ENCODE results near the gene PACSIN1.

PACSIN1 gene

GRCh38 chr6:34465531-34466241 lies at the start of gene PACSIN1:
PACSIN1 (plus strand) TSS chr6:34466076; CDS start chr6:34526306, 60,230 bp downstream.
- TF ChIP-seq CTCF (IDR thresholded peaks at IDR 0.05; ENCODE audit: extremely low read depth, missing control alignments): no peak
- peak; percentile 71 for DNase-seq (ENCODE audit: low spot score)

- no peak for TF ChIP-seq CTCF (IDR thresholded peaks at IDR 0.05; ENCODE audit: extremely low read depth, missing control alignments)
- DNase-seq (ENCODE audit: low spot score): no peak
Measured at GRCh38 chr6:34416877-34417371, 49.0 kb upstream of the PACSIN1 start.

DNA sequence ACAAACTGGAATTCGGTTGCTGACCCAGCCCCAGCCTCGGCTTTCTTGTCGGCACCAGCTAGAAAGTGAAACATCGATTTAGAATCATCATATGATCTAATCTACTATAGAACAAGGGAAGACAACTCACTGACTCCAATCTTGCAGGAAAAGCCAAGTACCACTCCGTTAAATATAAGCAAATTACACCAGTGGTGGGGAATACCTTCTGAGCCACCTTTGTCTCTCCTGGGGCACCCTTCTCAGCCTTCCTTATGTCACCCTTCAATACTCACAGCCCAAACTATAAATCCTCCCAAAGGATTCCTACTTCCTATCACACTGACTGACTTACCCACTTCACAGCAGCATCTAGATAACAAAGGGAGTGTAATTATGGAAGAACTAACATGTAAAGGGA lies 47.5 kb upstream of the PACSIN1 start:
- no peak for DNase-seq (ENCODE audit: low spot score)
- no peak for TF ChIP-seq CTCF (IDR thresholded peaks at IDR 0.05; ENCODE audit: extremely low read depth, missing control alignments)

DNA sequence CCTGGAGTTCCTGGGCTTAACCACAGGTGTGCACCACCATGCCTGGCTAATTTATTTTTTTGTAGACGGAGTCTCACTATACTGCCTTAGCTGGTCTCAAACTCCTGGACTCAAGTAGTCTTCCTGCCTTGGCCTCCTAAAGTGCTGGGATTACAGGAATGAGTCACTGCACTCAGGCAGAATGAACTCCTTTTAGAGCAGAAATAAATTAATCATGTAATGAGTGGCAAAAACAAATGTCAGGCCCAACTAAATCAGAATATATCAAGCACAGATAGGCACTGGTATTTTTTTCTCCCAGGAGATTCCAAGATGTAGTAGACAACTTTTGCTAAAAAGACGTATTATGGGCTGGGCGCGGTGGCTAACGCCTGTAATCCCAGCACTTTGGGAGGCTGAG lies 42.6 kb upstream of the PACSIN1 start:
- no peak for TF ChIP-seq CTCF (IDR thresholded peaks at IDR 0.05; ENCODE audit: extremely low read depth, missing control alignments)
- no peak for DNase-seq (ENCODE audit: low spot score)

DNA sequence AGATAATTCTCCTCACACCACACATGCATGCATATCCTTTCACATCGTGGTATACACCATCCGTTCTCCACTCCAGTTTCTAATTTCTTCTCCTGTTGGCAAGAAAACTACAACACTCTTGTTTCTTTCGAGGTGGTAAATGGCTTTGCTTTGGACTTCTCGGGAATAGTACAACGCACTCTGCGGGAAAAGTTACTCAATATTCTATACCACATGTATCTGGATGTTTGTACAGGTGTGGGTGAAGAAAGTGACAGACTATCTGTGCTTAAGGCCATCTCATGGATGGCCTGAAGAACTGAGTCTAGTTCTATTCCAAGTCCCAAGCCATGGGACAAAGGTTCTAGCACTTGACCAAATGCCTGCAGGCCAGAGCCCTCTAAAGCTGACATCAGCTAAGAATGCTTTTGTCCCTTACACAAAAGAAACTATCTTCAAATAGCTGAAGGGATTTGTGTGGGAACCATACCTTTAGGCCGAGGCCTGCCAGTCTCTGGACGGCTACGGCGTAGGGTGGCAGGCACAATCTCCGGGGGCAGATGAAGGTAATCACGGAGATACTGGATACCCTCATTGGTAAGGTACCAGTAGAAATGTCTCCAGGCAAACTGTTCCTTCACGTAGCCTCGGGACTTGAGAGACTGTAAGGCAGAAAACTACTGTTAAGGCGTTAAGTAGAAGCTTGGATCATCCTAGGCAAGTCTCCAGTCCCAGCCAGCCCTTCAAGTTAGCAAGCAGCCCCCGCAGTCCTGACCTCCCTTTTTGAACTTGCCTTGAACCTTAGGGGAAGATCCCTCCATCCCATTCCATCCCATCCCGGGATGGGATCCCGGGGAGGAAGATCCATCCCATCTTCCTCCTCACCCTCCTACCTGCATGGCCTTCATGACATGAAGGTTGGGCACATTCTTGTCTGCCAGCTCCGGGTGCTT lies 41.4 kb upstream of the PACSIN1 start:
- TF ChIP-seq CTCF (IDR thresholded peaks at IDR 0.05; ENCODE audit: extremely low read depth, missing control alignments): no peak
- DNase-seq (ENCODE audit: low spot score): no peak

- no peak for DNase-seq (ENCODE audit: low spot score)
- TF ChIP-seq CTCF (IDR thresholded peaks at IDR 0.05; ENCODE audit: extremely low read depth, missing control alignments): no peak
Measured at GRCh38 chr6:34425132-34425497, 40.8 kb upstream of the PACSIN1 start.

Data from GM20000 (cell line).